AG04450 (cell line): ENCODE data around the gene DNAJC30. TPM values are rescaled to one million over a fixed set of nuclear protein-coding genes. Genes with fewer than 3 reads are reported as not detected.
A peak's percentile ranks its signal among the peaks of the same experiment; 100 is the strongest.

Experiments used
- CTCF ChIA-PET: fragments of 300-600, 350-600 bp; formaldehyde crosslinking; extraction: SDS; loops from one replicate; lab custom pipeline; 2022; ENCODE audit warnings: antibody characterized with exemption, inconsistent platforms; lab: Charles Lee
- POLR2A ChIA-PET: fragments of 350-600 bp; formaldehyde crosslinking; extraction: SDS; loops from one replicate; lab custom pipeline; 2021; ENCODE audit warnings: antibody characterized with exemption, inconsistent platforms; lab: Yijun Ruan, JAX
- DNase-seq: peaks from one replicate; pipeline ENCODE4 v3.0.0-alpha.2; 2011; ENCODE audit warnings: low read depth, low spot score
- H3K27ac ChIP-seq: one replicate; pipeline ENCODE4 v1.5.1; 2012; ENCODE audit warnings: low read depth, low read length, control low read depth
- H3K27me3 ChIP-seq: one replicate; pipeline ENCODE4 v1.6.0; 2012; ENCODE audit warnings: low read length; ENCODE audit not compliant: control insufficient read depth, insufficient read depth
- H3K4me3 ChIP-seq: 2 replicates; pipeline ENCODE4 v1.5.1; 2011; ENCODE audit warnings: mild to moderate bottlenecking, low read depth, low read length, control low read depth
- H3K9me3 ChIP-seq: 2 replicates; pipeline ENCODE4 v1.5.1; 2012; ENCODE audit warnings: low read length; ENCODE audit not compliant: control insufficient read depth, insufficient read depth
- polyA plus RNA-seq: library from polyadenylated mRNA; depleted of rRNA; stranded (reverse); fragments of >200 nt; gene quantifications from 2 replicates; pipeline ENCODE4 v1.2.3, GENCODE V29; 2011
- TF ChIP-seq, protein P1 (sequence below): IDR thresholded peaks from 2 replicates; pipeline ENCODE4 v1.5.1; 2011; ENCODE audit warnings: low read depth, low read length, control low read depth, inconsistent platforms

DNAJC30 gene
- polyA plus RNA-seq, 1 experiment, result 5.9 TPM

DNA sequence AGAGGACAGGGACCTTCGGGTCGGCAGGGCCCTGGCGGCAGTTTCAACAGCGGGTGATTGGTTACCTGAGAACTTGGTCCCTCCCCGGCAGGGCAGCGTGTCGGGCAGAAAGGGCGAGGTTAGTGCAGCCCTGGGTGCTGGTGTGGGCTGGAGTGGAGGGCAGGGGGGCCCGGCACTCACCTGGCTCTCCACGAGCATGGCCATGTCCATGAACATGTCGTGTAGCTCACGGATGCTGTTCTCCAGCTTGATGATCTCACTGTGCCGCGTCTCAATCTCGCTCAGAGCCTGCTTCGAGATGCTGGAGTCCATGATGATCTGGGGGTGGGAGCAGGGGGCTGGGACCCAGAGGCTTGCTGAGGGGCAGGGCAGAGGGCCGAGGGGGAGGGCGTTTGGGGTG lies 19.4 kb upstream of the DNAJC30 start:
- Histone ChIP-seq H3K9me3 (no peaks in the 10 kb centered on the region), H3K27me3 (no peaks in the 10 kb centered on the region), H3K4me3 (no peak overlapping the region), H3K27ac (no peak overlapping the region)
- DNase-seq, result no peak
- CTCF ChIA-PET, result interaction anchor here (0.6 to 3.6 kb wide), 2 partner anchors 12 to 96 kb away, joined by 3 to 17 read pairs; no protein-coding TSS in a partner anchor
- POLR2A ChIA-PET, result interaction anchor here (0.6 kb wide), 1 partner anchor 125 kb away, joined by 5 read pairs; the partner anchor contains the start of gene TBL2
- TF ChIP-seq, protein P1, sequence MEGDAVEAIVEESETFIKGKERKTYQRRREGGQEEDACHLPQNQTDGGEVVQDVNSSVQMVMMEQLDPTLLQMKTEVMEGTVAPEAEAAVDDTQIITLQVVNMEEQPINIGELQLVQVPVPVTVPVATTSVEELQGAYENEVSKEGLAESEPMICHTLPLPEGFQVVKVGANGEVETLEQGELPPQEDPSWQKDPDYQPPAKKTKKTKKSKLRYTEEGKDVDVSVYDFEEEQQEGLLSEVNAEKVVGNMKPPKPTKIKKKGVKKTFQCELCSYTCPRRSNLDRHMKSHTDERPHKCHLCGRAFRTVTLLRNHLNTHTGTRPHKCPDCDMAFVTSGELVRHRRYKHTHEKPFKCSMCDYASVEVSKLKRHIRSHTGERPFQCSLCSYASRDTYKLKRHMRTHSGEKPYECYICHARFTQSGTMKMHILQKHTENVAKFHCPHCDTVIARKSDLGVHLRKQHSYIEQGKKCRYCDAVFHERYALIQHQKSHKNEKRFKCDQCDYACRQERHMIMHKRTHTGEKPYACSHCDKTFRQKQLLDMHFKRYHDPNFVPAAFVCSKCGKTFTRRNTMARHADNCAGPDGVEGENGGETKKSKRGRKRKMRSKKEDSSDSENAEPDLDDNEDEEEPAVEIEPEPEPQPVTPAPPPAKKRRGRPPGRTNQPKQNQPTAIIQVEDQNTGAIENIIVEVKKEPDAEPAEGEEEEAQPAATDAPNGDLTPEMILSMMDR, result no peak

DNA sequence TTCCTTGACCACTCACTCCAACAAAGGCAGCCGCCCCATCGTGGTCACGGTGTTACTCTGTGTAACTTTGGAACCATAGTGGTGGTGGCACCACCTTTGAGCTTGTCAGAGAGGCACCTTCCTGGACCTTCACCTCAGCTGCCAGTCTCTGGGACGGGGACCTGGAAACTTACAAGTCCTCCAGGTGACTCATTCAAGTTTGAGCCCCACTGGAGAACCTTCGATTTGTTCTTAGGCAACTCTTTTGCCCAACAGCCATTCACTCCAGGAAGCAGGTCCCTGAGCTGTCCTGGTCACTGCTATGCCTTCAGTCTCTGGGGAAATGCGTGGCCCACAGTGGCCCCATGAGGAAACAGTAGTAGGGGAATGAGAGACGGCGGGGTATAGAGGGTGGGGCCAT lies 19.0 kb upstream of the DNAJC30 start:
- Histone ChIP-seq H3K9me3 (no peaks in the 10 kb centered on the region), H3K27ac (no peak overlapping the region), H3K27me3 (no peaks in the 10 kb centered on the region), H3K4me3 (no peak overlapping the region)
- TF ChIP-seq, protein P1, result no peak
- no peak for DNase-seq
- ChIA-PET CTCF (interaction anchor here (0.6 to 3.6 kb wide), 2 partner anchors 12 to 96 kb away, joined by 3 to 17 read pairs; no protein-coding TSS in a partner anchor), POLR2A (interaction anchor here (0.6 kb wide), 2 partner anchors 12 to 124 kb away, joined by 3 to 5 read pairs; partner anchors contain the start of gene TBL2)

DNA sequence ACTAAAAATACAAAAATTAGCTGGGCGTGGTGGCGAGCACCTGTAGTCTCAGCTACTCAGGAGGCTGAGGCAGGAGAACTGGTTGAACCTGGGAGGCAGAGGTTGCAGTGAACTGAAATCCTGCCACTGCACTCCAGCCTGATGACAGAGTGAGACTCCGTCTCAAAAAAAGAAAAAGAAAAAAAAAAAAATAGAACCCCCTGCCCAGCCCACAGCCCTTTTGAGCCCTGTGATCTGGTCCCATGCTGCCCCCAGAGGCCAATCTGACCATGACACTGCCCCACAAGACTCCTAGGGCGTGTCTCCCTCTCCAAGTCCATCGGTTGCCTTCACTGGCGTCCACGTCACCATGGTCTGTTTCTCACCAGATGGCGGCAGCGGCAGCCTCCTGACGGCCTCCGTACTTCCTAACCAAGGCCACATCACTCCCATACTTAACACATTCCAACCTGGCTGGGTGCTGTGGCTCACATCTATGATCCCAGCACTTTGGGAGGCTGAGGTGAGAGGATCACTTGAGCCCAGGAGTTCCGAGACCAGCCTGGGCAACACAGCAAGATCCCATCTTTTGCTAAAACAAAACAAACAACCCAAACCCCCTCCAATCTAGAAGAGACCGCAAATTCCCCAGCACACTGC lies 18.2 kb upstream of the DNAJC30 start:
- TF ChIP-seq, protein P1, result peak; percentile 60
- POLR2A ChIA-PET, result interaction anchor here (0.6 kb wide), 1 partner anchor 12 kb away, joined by 3 read pairs; no protein-coding TSS in a partner anchor
- H3K27me3 ChIP-seq, result no peaks in the 10 kb centered on the region
- CTCF ChIA-PET, result interaction anchor here (0.6 to 3.6 kb wide), 7 partner anchors 8 to 95 kb away, joined by 3 to 17 read pairs (median 4); no protein-coding TSS in a partner anchor
- no peak overlapping the region for H3K4me3 ChIP-seq
- no peaks in the 10 kb centered on the region for H3K9me3 ChIP-seq
- no peak overlapping the region for H3K27ac ChIP-seq
- no peak for DNase-seq

DNA sequence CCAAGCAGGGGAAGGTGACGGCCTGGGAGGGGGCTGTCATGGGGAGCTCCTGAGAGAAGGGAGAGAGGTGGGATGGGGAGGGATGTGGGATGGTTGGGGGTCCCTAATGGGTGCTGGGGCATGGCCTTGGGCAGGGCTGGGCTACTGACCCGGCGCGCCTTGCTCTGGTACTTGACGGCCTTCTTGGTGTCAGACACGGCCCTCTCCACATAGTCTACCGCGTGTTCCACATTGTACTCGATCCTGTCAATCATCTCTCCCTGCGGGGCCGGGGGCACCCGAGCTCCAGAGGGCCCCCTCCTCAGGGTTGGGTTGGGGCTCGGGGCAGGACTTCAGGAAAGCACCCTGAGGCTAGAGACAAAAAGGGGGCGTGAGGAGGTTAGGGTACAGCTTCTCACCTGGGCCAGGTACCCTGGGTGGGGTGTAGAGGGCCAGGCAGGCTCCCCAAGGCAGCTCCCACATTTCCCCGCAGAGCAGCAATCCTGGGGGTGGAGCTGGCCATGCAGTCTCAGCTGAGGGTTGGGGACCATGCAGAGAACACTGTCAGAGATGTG lies 17.4 kb upstream of the DNAJC30 start:
- Histone ChIP-seq H3K4me3 (no peak overlapping the region), H3K27me3 (no peaks in the 10 kb centered on the region), H3K27ac (no peak overlapping the region), H3K9me3 (no peaks in the 10 kb centered on the region)
- POLR2A ChIA-PET, result no interaction called here
- no peak for DNase-seq
- TF ChIP-seq, protein P1, result no peak
- CTCF ChIA-PET, result interaction anchor here (0.6 to 1.4 kb wide), 7 partner anchors 9 to 94 kb away, joined by 3 to 6 read pairs (median 4); no protein-coding TSS in a partner anchor

DNA sequence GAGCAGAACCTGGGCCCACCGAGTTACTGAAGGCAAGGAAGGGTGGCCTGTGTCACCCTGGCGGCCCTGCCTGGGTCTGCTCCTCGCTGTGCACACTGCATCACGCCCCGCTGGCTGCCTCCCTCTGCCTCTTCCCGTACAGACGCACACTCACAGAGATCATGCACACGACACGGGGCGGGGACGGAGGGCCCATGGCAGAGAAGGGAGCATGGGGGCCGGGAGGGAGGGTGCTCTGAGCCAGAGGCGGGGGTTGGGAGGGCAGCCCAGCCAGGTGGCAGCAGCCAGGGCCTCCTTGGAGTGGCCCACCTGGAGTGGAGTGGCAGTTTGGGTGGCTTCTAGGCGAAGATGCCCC lies 16.8 kb upstream of the DNAJC30 start:
- Histone ChIP-seq H3K27ac (no peak overlapping the region), H3K27me3 (no peaks in the 10 kb centered on the region), H3K9me3 (no peaks in the 10 kb centered on the region), H3K4me3 (no peak overlapping the region)
- ChIA-PET POLR2A (no interaction called here), CTCF (interaction anchor here (1.4 kb wide), 1 partner anchor 26 kb away, joined by 6 read pairs; no protein-coding TSS in a partner anchor)
- TF ChIP-seq, protein P1, result no peak
- no peak for DNase-seq
